Measurements from ENCODE around the gene VSIR.

- TF ChIP-seq NFIC (IDR thresholded peaks at IDR 0.05) (no peak), CREB1 (IDR thresholded peaks at IDR 0.05; ENCODE audit: low read depth) (no peak)
Observed at GRCh38 chr10:71769279-71769823, 4.0 kb downstream of the VSIR start.

Data from Ishikawa (cell line).